Measurements from ENCODE around the gene NRL. TPM values are rescaled to one million over a fixed set of nuclear protein-coding genes. Genes with fewer than 3 reads are reported as not detected.

NRL gene
- total RNA-seq, 1 donor from 2014 or later: 0.54 TPM

GRCh38 chr14:24072436-24072835 lies 42.3 kb downstream of the NRL start:
- Histone ChIP-seq H3K4me1 (no peaks in the 10 kb centered on the region), H2AFZ (replicated peaks) (no peak overlapping the region), H3K36me3 (no peaks in the 10 kb centered on the region), H3K9ac (no peak overlapping the region), H4K20me1 (ENCODE audit: low read depth) (no peaks in the 10 kb centered on the region), H3K4me3 (no peak overlapping the region), H3K27me3 (no peaks in the 10 kb centered on the region), H3F3A (ENCODE audit: low read depth) (no peaks in the 10 kb centered on the region), H3K79me2 (ENCODE audit: low read depth) (no peaks in the 10 kb centered on the region), H3K4me2 (no peak overlapping the region), H3K27ac (no peak overlapping the region), H3K9me3 (ENCODE audit: low read depth) (no peaks in the 10 kb centered on the region)
- Mint-ChIP-seq H3K9me3 (no peaks in the 10 kb centered on the region), H3K4me3 (no peak overlapping the region), H3K27me3 (ENCODE audit: insufficient read depth, low read depth) (peaks cover 4% of the 10 kb centered on the region), H3K4me1 (peaks cover 4% of the 10 kb centered on the region), H3K36me3 (no peaks in the 10 kb centered on the region), H3K27ac (no peak overlapping the region)
- DNase-seq (ENCODE audit: low spot score): no peak
- no peak for TF ChIP-seq EZH2 (IDR thresholded peaks at IDR 0.05)
- TF ChIP-seq, protein P1, sequence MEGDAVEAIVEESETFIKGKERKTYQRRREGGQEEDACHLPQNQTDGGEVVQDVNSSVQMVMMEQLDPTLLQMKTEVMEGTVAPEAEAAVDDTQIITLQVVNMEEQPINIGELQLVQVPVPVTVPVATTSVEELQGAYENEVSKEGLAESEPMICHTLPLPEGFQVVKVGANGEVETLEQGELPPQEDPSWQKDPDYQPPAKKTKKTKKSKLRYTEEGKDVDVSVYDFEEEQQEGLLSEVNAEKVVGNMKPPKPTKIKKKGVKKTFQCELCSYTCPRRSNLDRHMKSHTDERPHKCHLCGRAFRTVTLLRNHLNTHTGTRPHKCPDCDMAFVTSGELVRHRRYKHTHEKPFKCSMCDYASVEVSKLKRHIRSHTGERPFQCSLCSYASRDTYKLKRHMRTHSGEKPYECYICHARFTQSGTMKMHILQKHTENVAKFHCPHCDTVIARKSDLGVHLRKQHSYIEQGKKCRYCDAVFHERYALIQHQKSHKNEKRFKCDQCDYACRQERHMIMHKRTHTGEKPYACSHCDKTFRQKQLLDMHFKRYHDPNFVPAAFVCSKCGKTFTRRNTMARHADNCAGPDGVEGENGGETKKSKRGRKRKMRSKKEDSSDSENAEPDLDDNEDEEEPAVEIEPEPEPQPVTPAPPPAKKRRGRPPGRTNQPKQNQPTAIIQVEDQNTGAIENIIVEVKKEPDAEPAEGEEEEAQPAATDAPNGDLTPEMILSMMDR (IDR thresholded peaks at IDR 0.05): no peak
- no peak for TF ChIP-seq EZH2phosphoT487 (IDR thresholded peaks at IDR 0.05)

DNA sequence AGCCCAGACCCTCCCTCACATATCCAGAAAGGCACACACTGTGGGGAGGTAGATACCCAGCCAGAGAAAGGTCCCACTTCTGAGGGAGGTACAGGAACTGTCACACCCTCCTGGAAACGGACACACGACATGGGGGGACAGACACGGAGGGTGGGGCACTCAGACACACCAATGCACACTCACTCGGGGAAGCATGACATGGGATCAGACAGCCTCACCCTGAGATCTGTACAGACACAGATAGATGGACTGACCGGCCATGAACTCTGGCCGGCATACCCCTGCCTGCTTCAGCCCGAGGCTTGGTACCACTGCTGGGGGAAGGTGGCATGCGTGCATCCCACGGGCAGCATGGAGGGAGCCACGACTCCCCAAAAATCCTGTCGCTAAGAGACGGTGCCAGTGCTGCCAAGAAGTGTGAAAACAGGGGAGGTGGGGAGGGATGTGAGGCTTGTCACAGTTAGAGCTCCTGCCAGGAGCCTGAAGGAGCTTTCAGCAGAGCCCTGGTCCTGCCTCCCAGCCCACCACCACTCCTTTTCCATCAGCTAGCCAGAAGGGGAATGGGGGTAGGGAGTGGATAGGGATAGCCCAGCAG lies 42.8 kb downstream of the NRL start:
- no peaks in the 10 kb centered on the region for H3K27me3 ChIP-seq
- no peak overlapping the region for H2AFZ ChIP-seq (replicated peaks)
- H3K27ac ChIP-seq: no peak overlapping the region
- no peak overlapping the region for H3K4me3 ChIP-seq
- no peak overlapping the region for H3K4me2 ChIP-seq
- Mint-ChIP-seq H3K27me3 (ENCODE audit: insufficient read depth, low read depth) (peaks cover 4% of the 10 kb centered on the region), H3K9me3 (no peaks in the 10 kb centered on the region), H3K4me1 (peaks cover 5% of the 10 kb centered on the region), H3K4me3 (no peak overlapping the region), H3K27ac (no peak overlapping the region), H3K36me3 (no peaks in the 10 kb centered on the region)
- no peak for DNase-seq (ENCODE audit: low spot score)
- no peaks in the 10 kb centered on the region for H4K20me1 ChIP-seq (ENCODE audit: low read depth)
- H3F3A ChIP-seq (ENCODE audit: low read depth): no peaks in the 10 kb centered on the region
- H3K9me3 ChIP-seq (ENCODE audit: low read depth): no peaks in the 10 kb centered on the region
- no peaks in the 10 kb centered on the region for H3K79me2 ChIP-seq (ENCODE audit: low read depth)
- no peaks in the 10 kb centered on the region for H3K36me3 ChIP-seq
- H3K4me1 ChIP-seq: no peaks in the 10 kb centered on the region
- no peak overlapping the region for H3K9ac ChIP-seq
- TF ChIP-seq, protein P1 (IDR thresholded peaks at IDR 0.05): no peak
- no peak for TF ChIP-seq EZH2phosphoT487 (IDR thresholded peaks at IDR 0.05)
- TF ChIP-seq EZH2 (IDR thresholded peaks at IDR 0.05): no peak

DNA sequence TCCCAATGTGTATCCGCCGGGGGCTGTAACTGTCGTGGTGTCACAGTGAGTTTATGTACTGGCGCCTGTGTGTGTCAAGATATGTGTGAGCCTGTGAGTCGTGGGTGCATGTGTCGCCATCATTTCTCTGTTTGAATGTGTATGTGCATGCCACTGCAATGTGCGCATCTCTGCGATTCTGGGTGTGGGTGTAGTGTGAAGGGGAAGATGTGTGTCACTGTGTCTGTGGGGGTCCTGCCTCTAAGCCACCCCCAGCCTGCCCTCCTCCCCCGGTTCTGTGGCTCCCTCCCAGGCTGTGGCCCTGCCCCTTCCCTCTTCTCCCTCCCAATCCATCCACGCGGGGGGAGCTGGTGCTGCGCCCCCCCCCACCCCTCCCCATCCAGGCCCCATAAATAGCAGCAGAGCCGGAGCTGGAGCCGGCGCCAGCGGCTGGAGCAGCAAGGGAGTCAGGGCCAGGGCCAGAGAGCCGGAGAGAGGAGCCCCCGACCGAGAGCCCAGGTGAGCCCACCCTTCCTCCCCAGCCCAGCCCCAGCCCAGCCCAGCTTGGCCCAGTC lies 43.5 kb downstream of the NRL start, which contains the start of gene CPNE6:
TSS of gene CPNE6 (plus strand) at position 419 of the 554 bp plus-strand sequence. CDS start 1,375 bp downstream, outside the sequence.
- DNase-seq (ENCODE audit: low spot score): no peak
- TF ChIP-seq, protein P1 (IDR thresholded peaks at IDR 0.05): no peak
- TF ChIP-seq EZH2 (IDR thresholded peaks at IDR 0.05): no peak
- no peak for TF ChIP-seq EZH2phosphoT487 (IDR thresholded peaks at IDR 0.05)
- no peaks in the 10 kb centered on the region for H3K27me3 ChIP-seq
- no peaks in the 10 kb centered on the region for H3K9me3 Mint-ChIP-seq
- H3K36me3 Mint-ChIP-seq: no peaks in the 10 kb centered on the region
- H4K20me1 ChIP-seq (ENCODE audit: low read depth): no peaks in the 10 kb centered on the region
- H3K4me3 ChIP-seq: no peak within 1 kb of the TSS
- H2AFZ ChIP-seq (replicated peaks): no peak within 1 kb of the TSS
- H3K4me3 Mint-ChIP-seq: no peak within 1 kb of the TSS
- no peaks in the 10 kb centered on the region for H3K4me1 ChIP-seq
- H3F3A ChIP-seq (ENCODE audit: low read depth): no peaks in the 10 kb centered on the region
- H3K79me2 ChIP-seq (ENCODE audit: low read depth): no peaks in the 10 kb centered on the region
- H3K27ac ChIP-seq: no peak within 1 kb of the TSS
- no peak within 1 kb of the TSS for H3K9ac ChIP-seq
- H3K27ac Mint-ChIP-seq: no peak within 1 kb of the TSS
- H3K4me2 ChIP-seq: no peak within 1 kb of the TSS
- no peaks in the 10 kb centered on the region for H3K9me3 ChIP-seq (ENCODE audit: low read depth)
- peaks cover 2% of the 10 kb centered on the region for H3K27me3 Mint-ChIP-seq (ENCODE audit: insufficient read depth, low read depth)
- H3K36me3 ChIP-seq: no peaks in the 10 kb centered on the region
- H3K4me1 Mint-ChIP-seq: peaks cover 5% of the 10 kb centered on the region
